Kidney capillary endothelial cell (primary cell): Measurements from ENCODE around the gene PTCD2.
A peak's percentile ranks its signal among the peaks of the same experiment; 100 is the strongest.
"Not testable (repeated sequence)": the region's sequence is repeated elsewhere in the genome, so short reads cannot be mapped to it uniquely, and the experiment has no call there.

Source experiments
- DNase-seq: peaks from one replicate; pipeline ENCODE4 v3.0.0-alpha.2; 2018; ENCODE audit warnings: low spot score

The PTCD2 gene

DNA sequence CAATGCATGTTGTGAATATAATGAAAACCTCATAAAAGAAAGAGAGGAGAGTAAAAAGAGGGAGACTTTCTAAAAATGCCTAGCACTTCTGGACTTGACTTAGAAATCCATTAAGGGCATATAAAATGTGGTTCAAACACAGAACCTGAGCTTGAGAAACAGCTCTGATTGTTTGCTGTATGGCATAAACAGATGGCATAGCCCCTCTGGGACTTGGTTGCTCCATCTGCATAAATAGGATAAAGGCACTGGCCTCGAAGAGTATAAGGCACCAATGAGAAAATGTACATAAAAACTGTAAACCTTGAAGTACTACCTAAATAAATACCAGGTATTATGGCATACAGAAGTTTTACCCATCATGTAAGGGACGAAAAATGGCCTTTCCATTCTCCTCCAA is 23.9 kb upstream of the PTCD2 start:
- DNase-seq = no peak

DNA sequence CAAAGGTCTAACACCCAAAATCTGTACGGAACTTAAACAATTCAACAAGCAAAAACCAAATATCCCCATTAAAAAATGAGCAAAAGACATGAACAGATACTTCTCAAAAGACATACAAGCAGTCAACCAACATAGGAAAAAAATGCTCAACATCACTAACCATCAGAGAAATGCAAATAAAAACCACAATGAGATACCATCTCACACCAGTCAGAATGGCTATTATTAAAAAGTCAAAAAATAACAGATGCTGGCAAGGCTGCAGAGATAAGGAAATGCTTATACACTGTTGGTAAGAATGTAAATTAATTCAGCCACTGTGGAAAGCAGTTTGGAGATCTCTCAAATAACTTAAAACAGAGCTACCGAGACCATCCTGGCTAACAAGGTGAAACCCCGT is 22.0 kb upstream of the PTCD2 start:
- DNase-seq = not testable (repeated sequence)

- no peak for DNase-seq
These were observed 21.5 kb upstream of the PTCD2 start for GRCh38 chr5:72298711-72299110.

DNA sequence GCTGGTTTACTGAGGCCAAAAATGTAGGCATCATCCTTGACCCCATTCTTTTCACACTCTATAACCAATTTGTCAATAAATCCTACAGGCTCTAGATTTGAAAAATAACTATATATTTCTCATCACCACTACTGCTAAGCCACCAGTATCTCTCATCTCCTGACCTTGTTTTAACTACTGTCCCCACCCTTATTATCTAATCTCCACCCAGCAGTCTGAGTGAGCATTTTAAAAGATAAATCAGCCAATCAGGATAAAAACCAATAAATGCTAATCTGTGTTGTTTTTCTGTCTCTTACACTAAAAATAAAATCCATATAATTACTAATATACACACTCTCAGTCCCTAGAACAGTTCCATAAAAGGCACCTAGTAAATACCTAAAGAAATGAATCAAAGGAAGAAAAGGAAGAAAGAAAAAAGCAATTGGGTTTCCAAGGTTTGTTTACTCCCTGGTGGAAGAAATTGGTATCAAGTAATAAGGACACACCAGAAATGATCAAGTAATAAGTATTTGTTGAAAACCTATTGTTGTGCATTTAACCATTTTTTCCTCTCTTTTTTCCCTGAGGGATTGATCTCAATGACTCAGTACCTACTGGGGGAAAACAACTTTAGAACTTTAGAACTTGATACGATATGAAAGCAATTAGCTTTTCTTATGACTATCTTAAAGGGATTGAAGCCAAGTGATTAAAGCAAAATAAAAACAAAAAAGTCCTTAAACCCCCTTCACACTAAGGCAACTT is 19.4 kb upstream of the PTCD2 start:
- DNase-seq = no peak

GRCh38 chr5:72301557-72301956 is 18.6 kb upstream of the PTCD2 start:
- DNase-seq = no peak

DNA sequence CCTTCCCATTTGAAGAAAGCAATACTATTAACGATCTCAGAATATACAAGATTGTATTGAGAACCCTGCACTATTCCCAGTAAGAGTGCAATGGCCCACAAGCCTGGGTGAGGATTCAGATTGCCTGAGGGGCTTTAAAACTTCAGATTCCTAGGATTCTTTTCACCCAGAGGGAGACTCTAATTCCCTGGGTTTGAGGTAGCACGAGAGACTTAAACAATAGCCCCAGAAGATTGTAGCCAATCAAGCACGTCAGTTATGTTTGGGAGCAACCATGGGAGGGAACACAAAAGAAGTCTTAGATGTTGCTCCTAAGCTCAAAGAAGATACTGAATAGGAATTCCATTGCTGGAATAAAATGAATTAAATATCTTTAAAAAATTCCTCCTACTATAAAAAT is 18.0 kb upstream of the PTCD2 start:
- no peak for DNase-seq

DNA sequence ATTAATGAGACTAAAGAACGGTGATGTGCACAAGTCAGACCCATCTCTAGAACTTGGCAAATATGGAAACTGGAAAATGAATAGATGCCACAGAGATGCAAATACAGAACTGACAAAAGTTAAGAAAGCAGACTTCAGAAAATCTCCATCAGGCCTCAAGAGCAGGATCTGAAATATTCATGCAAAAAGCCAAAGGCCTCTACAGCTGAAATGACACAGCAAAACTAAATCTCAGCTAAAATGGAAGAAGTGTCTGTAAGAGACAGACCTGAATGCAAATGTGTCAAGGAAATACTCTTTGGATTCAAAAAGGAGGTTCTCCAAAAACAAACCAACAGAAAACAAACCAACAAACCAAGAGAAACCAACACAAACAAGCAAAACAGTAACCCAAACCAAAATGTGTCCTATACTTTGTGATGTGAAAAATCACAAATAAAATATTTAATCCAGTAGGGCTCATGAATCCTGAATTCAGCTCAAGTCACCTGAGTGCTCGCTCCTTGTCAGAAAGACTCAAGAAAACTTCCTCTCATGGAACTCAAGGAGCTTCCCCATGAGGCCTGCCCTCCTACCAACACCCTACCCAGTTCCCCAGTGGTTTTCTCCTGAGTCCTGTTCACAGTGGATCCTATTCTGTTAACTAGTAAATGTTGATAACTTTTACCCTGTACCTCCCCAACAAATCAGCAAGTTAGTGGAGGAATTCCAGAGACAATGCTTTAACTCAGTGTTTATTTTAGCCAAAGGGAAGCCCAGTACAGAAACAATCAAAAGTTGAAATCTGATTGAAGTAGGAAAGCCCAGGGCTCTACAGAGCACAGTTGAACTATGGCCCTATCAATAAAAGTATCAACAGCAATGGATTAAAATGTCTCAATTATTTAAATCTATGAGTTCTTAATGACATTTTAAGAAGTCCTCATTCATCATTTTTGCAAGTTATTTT is 14.7 kb upstream of the PTCD2 start:
- DNase-seq = no peak

- DNase-seq = no peak
These were observed 12.6 kb upstream of the PTCD2 start for GRCh38 chr5:72307573-72307967.

- peak; percentile 98 for DNase-seq
These were observed 12.0 kb upstream of the PTCD2 start for GRCh38 chr5:72307968-72308852.

DNA sequence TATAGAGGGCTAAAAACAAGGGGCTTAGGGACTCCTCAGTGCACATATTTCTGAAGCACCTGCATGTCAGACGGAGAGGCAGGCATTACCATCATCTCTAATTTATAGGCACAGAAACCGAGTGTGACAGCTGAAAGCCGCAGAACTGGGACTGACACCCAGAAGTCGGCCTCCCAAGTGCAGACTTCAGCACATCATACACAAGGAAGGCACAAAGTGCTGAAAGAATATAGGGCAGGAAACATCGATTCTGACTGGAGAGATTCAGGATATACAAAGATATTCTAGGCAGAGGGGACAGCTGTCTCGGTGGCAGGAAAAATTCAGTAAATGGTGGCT is 11.4 kb upstream of the PTCD2 start:
- no peak for DNase-seq

- DNase-seq = no peak
These were observed 7.0 kb upstream of the PTCD2 start for GRCh38 chr5:72313141-72313540.

DNA sequence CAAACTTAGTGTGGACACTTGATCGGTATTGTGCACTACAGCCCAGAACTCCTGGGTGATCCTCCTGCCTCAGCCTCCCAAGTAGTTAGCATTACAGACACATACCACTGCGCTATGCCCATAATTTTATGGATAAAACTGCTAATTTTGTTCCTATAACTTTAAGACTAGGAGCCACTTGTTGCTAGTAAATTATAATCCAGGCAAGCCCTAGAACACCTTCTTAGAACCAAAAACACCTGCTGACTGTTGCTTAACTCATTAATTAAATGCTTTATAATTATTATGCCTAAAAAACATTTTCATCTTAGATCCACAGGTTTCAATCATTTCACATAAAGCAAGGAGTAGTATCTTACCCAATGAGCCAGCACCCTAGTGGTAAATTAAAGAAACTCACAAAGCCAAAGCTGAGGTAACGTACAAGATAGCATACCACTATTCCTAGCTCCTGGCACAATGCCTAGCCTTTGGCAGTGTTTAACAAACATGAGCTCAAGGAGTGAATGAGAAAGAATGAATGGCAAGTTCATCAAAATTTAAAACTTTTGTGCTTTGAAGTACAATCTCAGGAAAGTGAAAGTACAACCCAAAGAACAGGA is 5.5 kb upstream of the PTCD2 start:
- no peak for DNase-seq

GRCh38 chr5:72319435-72319975 is 668 bp upstream of the PTCD2 start:
- not testable (repeated sequence) for DNase-seq

- no peak for DNase-seq
These were observed 4.1 kb downstream of the PTCD2 start for GRCh38 chr5:72324189-72324825.

- no peak for DNase-seq
These were observed 5.6 kb downstream of the PTCD2 start for GRCh38 chr5:72325566-72326305.

GRCh38 chr5:72326306-72326649 is 6.1 kb downstream of the PTCD2 start:
- no peak for DNase-seq

DNA sequence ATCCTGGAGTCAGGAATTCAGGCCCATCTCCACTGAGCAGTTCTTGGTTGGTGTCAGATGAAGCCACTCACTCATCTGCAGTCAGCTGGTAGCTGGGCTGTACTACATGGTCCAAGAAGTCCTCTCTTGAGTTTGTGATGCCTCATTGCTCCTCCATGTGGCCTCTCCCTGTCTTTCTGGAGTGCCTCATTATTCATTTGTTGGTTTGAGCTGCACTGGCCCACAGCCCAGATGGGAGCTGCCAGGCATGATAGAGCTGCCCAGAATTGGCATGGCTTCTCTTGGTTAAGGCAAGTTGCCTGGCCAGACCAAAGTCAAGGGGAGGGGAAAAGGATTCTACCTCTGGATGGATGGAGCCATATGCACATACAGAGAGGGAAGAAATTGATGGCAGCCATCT is 8.0 kb downstream of the PTCD2 start:
- no peak for DNase-seq

DNA sequence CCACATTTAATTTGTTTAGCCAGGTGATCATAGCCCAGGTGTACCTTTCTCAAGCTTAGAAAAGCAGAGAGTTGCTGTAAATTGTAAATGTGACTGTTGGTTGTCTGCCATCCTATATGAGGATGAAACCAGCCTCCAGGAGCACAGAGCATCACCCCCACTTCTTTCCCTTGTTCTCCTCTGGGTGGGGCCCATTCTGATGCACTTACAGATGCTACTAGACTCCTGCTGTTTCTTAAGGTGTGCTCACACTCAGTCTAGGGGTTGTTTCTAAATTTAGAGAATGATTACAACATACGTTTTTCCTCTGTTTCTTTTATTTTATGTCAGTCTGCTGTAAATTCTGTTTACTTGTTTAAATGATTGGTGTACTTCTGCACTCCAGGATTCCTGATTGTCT is 10.5 kb downstream of the PTCD2 start:
- no peak for DNase-seq

DNA sequence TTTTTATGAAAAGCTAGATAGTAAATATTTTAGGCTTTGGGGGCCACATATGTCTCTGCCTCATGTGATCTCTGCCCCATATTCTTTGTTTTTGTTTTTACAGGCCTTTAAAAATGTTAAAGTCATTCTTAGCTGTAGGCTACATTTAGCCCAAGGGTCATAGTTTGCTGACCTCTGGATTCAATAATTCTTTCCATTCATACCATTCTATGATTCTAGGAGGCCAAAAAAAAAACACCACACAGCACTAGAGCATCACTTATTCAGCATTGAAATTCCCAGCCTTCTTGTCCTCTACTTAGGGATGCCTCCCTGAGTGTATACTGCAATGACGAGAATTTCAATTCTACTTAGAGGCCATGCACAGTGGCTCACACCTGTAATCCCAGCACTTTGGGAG is 17.0 kb downstream of the PTCD2 start:
- DNase-seq = no peak

GRCh38 chr5:72338689-72339209 is 18.6 kb downstream of the PTCD2 start:
- DNase-seq = no peak
